ENCODE data around the gene CMTM8. TPM values are rescaled to one million over a fixed set of nuclear protein-coding genes. Genes with fewer than 3 reads are reported as not detected.
"Not testable (repeated sequence)": the region's sequence is repeated elsewhere in the genome, so short reads cannot be mapped to it uniquely, and the experiment has no call there.

The CMTM8 gene, protein sequence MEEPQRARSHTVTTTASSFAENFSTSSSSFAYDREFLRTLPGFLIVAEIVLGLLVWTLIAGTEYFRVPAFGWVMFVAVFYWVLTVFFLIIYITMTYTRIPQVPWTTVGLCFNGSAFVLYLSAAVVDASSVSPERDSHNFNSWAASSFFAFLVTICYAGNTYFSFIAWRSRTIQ
- total RNA-seq (2014; rRNA removed; shearing (Covaris generic)), result 8.2 and 11.2 TPM in 2 replicates
- polyA plus RNA-seq (2015; cell fraction: cytosol; rRNA removed), result 42.7 and 45.7 TPM in 2 replicates
- polyA plus RNA-seq (2015; cell fraction: nucleus; rRNA removed), result 2.5 and 8.3 TPM in 2 replicates

DNA sequence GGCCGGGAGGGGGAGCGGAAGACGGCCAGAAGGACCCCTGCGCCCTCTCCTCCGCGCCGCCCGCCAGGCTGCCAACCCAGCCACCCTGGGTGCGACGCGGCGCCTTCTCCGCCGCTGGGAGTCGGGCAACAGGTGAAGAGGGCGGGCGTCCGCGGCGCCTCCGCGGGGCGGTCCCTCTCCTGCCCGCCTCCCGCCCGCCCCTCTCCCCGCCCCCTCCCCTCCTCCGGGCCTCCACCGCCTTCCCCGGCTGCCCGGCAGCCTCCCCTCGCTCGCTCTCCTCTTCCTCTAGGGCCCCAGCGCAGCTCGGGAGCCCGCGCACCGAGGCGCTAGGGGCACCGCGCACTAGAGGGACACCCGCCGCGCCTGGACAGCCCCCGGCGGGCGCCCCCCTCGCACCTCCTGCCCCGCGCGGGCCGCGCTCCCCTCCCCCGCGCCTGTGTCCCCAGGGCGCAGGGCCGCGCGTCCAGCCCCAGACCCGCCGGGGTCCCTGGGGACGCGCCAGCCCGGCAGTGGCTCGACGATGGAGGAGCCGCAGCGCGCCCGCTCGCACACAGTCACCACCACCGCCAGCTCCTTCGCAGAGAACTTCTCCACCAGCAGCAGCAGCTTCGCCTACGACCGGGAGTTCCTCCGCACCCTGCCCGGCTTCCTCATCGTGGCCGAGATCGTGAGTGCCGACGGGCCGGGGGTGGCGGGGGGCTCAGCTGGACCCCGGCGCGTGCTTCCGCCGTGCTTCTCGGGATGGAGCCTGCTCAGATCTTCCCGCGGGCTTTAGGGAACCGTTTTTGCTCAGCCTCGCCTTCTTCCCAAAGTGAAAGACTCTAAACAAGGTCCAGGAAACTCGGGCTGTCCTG, at the start of gene CMTM8:
TSS of gene CMTM8 (plus strand) at position 228 of the 854 bp plus-strand sequence. CDS start at position 521, 293 bp downstream.
- in situ Hi-C loops (cut with HindIII; ENCODE audit: low pct_unique_long_range_greater_than_20kb, low sequenced_read_pairs), result no loop called here
- peak; percentile 55 for DNase-seq (ENCODE audit: low read depth, low spot score)

DNA sequence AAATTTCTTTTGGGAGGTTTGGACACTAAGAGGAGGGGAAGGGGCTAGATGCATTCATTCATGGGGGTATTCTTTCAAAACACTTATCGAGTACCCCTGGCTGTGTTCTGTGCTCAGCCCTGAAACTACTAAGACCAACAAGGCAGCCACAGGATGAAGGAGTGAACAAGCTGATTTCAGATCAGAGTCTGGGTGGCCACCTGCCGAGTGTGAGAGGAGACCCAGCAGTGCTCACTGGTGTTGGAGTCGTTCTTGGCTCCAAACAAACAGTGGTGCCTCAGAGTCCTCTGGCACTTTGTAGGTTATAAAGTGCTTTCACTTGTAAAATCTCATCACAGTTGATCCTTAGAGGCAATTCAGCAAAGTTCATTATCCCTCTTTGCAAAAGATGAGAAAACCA, 48.8 kb upstream of the CMTM8 start:
- DNase-seq (ENCODE audit: low read depth, low spot score), result no peak
- in situ Hi-C loops (cut with HindIII; ENCODE audit: low pct_unique_long_range_greater_than_20kb, low sequenced_read_pairs), result no loop called here

DNA sequence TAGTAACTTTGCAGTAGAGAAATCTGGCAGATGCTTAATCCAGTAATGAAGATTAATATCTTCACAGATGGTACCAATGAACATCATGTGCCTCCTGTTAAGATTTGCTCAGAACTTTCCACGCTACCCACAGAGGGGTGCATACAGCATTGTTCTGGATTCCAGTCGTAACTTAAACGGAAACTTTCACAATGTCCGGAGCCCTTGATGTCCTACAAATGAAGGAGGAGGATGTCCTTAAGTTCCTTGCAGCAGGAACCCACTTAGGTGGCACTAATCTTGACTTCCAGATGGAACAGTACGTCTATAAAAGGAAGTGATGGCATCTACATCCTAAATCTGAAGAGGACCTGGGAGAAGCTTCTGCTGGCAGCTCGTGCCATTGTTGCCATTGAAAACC, 47.9 kb upstream of the CMTM8 start:
- in situ Hi-C loops (cut with HindIII; ENCODE audit: low pct_unique_long_range_greater_than_20kb, low sequenced_read_pairs); DNase-seq (ENCODE audit: low read depth, low spot score): not testable (repeated sequence)

DNA sequence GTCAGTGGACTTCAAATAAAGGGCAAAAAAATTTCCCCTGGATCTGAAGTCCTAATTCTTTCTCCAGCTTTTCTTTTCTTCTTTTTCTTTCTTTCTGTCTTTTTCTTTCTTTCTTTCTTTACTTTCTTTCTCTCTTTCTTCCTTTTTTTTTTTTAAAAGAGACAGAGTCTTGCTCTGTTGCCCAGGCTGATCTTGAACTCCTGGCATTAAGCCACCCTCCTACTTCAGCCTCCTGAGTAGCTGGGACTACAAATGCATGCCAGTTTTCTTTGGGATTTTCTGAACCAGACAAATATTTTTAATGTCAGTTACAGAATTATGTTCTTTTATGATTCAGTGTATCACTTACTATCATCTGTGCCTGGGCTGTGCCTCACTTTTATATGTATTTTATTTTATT, 45.4 kb upstream of the CMTM8 start:
- in situ Hi-C loops (cut with HindIII; ENCODE audit: low pct_unique_long_range_greater_than_20kb, low sequenced_read_pairs), result no loop called here
- DNase-seq (ENCODE audit: low read depth, low spot score), result no peak

DNA sequence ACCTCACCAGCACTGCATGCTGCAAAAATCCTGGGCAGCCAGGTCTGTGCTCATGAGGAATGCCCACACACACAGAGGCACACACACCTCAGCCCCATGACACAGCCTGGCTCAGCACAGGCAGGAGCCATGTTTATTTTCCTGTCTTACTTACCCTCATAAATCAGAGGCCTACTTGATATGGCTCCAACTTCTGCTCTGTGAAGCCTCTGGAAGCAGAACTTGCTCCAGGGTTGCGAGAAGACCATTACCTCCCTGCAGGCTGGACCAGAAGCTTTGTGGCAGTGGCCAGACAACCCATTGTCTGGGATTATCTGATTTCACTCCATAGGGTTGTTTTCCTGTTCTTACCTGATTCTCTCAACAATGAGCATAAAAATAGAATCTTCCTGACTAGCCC, 43.8 kb upstream of the CMTM8 start:
- no peak for DNase-seq (ENCODE audit: low read depth, low spot score)
- in situ Hi-C loops (cut with HindIII; ENCODE audit: low pct_unique_long_range_greater_than_20kb, low sequenced_read_pairs), result no loop called here

DNA sequence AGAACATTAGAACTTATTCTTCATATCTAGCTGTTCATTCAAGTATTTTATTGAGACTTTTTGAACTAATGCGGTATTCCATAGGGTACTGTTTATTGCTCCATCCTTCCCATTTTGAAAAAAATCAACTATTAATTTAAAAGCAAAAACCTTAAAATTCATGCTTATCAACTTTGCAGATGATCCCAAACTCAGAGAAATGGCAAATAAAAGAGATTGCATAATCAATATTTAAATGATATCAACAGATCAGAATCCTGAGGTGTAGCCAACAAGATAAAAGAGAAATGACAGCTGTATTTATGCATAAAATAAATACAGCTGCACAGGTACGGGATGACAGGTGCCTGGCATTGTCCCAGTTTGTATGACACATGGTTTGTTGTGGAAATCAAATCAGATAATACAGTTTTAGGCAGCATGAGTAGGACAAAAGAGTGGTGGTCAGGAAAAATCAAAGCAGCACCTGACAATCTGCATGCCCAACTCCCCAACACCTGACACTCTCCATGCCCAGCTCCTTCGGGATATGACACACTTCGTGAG, 42.4 kb upstream of the CMTM8 start:
- in situ Hi-C loops (cut with HindIII; ENCODE audit: low pct_unique_long_range_greater_than_20kb, low sequenced_read_pairs), result no loop called here
- no peak for DNase-seq (ENCODE audit: low read depth, low spot score)

DNA sequence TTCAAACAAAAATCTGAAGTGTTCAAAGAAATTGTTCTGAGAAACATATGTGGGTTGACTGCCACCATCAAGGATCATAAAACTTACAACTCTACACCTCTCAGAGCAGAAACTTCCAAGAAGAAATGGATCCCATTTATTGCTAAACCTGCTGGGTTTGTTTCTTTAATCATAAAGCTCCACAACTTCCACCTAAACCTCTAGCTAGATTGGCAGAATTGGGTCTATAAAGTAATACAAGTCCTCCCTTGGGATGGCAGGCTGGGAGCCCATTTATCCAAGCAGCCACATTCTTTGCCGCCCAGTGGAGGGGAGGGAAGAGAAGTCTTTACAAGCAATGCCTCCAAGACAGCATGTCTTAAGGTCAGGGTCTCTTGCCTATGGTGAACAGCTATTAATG, 40.5 kb upstream of the CMTM8 start:
- in situ Hi-C loops (cut with HindIII; ENCODE audit: low pct_unique_long_range_greater_than_20kb, low sequenced_read_pairs), result no loop called here
- DNase-seq (ENCODE audit: low read depth, low spot score), result no peak

DNA sequence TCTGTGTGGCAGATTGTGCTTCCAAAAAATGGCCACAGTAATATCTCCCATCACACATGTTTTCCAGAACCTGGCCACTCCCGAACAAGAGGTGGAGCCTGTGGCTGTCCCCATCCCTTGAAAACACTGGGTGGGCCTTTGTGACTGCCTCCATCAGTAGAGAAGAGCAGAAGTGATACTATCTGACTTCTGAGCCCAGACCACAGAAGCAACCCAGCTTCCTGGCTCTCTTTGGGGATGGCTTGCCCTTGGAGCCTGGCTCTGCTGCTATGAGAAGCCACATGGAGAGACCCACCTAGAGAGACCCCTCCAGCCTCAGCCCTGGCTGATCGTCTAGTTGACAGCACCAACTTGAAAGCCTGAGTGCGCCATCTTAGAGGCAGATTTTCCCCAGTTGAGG, 39.8 kb upstream of the CMTM8 start:
- in situ Hi-C loops (cut with HindIII; ENCODE audit: low pct_unique_long_range_greater_than_20kb, low sequenced_read_pairs), result no loop called here

DNA sequence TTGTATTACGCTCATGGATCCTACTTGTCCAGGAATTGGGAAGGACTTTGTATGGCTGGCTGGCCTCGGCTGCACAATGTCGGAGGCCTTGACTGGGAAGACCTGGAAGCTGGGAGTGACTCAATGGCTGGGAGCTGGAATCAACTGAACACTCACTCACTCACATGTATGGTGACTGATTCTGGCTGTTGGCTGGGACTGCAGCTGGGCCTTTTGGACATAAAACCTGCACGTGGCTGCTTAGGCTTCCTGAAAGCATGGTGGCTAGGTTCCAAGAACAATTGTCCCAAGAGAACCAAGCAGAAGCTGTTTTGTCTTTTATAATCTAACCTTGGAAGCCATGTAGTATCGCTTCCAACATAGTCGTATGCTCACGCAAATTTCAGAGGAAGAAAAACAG, 38.0 kb upstream of the CMTM8 start:
- in situ Hi-C loops (cut with HindIII; ENCODE audit: low pct_unique_long_range_greater_than_20kb, low sequenced_read_pairs), result no loop called here
- no peak for DNase-seq (ENCODE audit: low read depth, low spot score)

More for the DNA sequence above, 39.8 kb upstream of the CMTM8 start:
- no peak for DNase-seq (ENCODE audit: low read depth, low spot score)

DNA sequence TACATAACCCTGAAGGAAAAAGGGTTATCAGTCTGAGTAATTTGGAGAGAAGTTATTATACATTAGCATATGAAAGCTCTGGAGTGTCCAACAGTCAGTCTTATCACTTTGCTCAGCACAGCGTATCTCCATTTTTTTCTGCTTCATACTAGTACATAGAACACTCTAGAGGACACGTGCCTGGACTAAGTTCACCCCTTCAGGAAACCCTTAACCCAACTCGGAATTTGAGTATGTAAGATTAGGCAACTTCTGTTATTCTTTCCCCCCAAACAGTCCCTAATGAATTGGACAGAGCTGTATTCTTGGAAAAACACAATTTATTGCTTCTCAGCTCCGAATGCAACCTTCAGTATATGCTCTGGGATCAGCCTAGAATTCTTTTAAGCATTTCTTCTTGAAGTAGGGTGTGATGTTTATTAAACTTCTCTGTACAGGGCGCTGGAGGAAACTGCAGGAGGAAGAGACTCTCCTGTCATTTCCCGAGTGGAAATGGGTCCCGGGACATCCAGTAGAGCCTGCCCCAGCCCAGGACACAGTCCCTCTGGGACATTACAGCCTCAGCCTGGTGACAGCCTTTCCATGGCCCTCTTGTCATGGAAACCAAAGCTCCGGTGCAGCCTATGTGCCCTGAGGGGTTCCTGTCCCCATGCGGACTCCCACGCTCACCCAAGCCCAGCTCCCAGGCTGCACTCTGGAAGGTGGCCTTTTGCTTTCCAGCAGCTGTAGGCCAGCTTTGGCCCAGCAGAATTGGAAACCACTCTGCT, 37.3 kb upstream of the CMTM8 start:
- in situ Hi-C loops (cut with HindIII; ENCODE audit: low pct_unique_long_range_greater_than_20kb, low sequenced_read_pairs), result no loop called here

DNA sequence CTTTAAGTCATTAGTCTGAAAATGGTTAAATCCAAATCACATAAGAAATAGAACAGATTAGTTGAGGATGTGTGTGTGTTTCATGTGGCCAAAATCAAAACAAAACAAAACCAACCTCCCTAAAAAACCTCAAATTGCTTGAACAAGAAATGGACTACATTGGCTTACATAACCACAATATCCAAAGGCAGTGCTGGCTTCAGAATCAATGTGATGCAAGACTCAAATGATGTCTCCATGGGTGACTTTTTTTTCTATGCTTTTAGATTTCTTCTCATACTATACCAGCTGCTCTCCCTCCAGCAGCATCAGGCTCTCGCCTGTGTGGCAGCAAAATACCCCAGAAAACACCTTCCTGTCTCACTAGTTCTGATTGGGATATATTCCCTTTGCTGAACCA, 36.0 kb upstream of the CMTM8 start:
- no peak for DNase-seq (ENCODE audit: low read depth, low spot score)
- in situ Hi-C loops (cut with HindIII; ENCODE audit: low pct_unique_long_range_greater_than_20kb, low sequenced_read_pairs), result no loop called here

More for the DNA sequence above, 37.3 kb upstream of the CMTM8 start:
- DNase-seq (ENCODE audit: low read depth, low spot score), result no peak

DNA sequence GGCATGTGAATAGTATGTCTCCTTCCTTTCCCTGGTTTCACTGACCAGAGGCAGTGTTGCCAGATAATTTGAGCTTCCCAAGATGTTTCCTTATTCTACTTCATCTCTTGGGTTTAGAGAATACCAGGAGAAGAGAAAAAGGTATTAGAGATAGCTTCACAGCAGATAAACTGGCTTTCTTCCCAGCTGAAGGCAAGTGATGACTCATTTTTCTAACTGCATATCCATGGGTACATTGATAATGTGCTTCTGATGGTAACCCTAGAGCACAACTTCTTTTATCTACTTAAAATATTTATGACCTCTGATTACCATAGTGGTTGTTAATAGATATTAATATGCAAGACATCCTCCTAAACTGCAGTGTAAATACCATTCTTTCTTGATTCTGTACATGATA, 34.6 kb upstream of the CMTM8 start:
- in situ Hi-C loops (cut with HindIII; ENCODE audit: low pct_unique_long_range_greater_than_20kb, low sequenced_read_pairs), result no loop called here
- no peak for DNase-seq (ENCODE audit: low read depth, low spot score)

DNA sequence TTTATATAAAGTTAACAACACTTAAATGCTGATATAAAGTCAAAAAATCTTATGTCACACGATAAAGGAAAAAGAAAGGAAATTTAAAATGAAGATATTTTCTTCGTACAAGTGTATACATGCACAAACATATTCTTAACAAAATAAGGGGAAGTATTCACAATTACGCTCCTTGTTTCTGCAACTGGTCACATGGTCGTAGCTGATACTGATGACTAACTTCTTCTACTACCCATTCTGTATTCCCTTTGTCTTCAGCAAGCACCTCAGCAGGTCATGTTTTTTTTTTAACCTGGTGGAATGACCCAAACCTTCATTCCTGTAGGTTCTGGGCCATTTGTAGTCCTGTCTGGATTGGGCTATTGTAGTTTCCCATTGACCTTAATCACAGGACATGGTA, 30.0 kb upstream of the CMTM8 start:
- in situ Hi-C loops (cut with HindIII; ENCODE audit: low pct_unique_long_range_greater_than_20kb, low sequenced_read_pairs), result no loop called here
- DNase-seq (ENCODE audit: low read depth, low spot score), result peak; percentile 43

DNA sequence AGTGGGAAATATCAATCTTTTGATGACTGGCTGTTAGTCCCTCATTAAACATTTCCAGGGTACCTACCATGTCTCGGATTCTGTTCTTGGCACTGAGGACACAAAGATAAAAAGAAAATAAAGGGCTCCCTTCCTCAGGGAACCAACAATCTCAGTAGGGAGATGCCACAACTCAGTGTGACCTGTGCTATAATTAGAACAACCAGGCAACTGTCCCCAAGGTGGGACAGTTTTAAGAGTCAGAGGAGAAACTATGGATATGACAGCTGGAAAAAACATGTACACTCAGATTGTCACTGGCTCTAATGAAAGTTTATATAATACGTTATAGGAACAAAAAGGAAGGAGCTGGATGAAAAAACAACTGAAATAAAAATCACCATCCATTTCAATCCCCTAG, 23.3 kb upstream of the CMTM8 start:
- in situ Hi-C loops (cut with HindIII; ENCODE audit: low pct_unique_long_range_greater_than_20kb, low sequenced_read_pairs), result no loop called here

DNA sequence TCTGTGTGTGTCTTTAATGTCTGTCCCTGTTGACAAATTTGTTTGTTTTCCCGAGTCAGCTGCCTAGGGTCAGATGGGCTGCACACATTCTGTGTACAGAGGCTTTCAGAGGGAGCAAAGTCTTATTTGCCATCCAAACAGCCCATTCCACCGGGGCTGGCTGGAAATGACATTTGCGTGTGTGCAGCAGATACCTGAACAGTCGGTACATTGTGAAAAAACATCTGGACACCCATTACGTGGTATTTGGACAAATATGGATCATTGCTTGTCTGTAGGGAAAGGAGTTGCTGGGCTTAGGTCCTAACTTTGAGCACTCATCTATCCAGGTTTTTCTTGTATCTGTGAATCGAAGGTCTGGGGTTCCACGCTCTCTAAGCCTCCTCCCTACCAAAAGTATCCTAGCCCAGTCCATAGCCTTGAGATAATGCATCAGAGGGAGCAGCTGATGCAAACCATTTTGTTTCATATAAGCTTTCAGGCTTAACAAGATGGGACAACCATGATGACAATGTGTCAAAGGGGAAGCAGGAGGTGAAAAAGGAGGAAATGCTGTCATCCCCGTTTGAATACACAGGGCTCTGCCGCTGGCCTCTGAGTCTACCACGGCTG, 22.2 kb upstream of the CMTM8 start:
- in situ Hi-C loops (cut with HindIII; ENCODE audit: low pct_unique_long_range_greater_than_20kb, low sequenced_read_pairs), result no loop called here
- DNase-seq (ENCODE audit: low read depth, low spot score), result no peak

More for the DNA sequence above, 23.3 kb upstream of the CMTM8 start:
- no peak for DNase-seq (ENCODE audit: low read depth, low spot score)

DNA sequence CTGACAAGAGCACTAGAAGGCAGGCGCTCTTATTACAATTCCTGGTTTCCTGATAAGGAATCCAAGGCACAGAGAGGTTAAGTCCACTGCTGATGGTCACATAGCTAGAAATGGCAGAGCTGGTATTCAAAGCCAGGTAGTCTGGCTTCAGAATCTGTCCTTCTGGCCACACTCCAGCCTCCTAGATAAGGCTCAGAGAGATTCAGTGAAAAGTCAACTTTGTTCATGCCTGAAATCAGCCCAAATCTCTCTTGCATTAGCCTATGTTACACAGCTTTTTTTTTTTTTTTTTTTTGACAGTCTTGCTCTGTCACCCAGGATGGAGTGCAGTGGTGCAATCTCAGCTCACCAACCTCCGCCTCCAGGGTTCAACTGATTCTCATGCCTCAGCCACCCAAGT, 21.1 kb upstream of the CMTM8 start:
- DNase-seq (ENCODE audit: low read depth, low spot score), result no peak
- in situ Hi-C loops (cut with HindIII; ENCODE audit: low pct_unique_long_range_greater_than_20kb, low sequenced_read_pairs), result no loop called here

DNA sequence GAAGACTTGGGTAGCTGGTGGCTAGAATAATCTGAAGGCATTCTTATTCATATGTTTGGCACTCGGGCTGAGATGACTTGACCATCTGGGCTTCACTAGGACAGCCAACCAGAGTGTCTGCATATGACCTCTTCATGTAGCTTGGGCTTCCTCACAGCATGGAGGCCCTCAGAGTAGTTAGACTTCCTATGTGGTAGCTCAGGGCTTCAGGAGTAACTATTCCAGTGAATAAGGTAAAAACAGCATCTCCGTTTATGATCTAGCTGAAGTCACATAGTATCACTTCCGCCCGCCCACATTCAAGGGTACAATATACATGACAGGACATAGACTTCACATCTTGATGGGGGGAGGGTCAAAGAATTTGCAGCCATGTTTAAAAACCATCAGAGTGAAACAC, 18.9 kb upstream of the CMTM8 start:
- no peak for DNase-seq (ENCODE audit: low read depth, low spot score)
- in situ Hi-C loops (cut with HindIII; ENCODE audit: low pct_unique_long_range_greater_than_20kb, low sequenced_read_pairs), result no loop called here

DNA sequence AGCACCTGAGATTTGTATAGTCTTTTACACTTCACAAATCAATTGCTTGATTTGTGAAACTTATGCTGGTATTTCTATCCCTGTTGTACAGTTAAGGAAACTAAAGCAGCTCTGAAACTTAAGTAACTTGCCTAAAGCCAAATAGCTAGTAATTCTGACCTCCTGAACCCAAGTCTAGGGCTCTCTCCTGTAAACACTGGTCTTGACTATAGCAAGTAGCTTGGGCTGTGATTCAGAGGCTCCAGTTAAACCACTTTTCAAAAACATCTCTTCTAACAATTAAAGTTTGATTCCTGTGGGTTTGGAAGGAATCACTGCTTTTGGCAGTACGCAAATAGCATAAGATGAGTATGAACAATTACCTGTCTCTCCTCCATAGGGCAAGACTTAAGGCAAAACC, 18.5 kb upstream of the CMTM8 start:
- no peak for DNase-seq (ENCODE audit: low read depth, low spot score)
- in situ Hi-C loops (cut with HindIII; ENCODE audit: low pct_unique_long_range_greater_than_20kb, low sequenced_read_pairs), result no loop called here
